ENCODE results near the gene MRPL52.

GRCh38 chr14:22842211-22843122, 12.8 kb downstream of the MRPL52 start:
- TF ChIP-seq CTCF (IDR thresholded peaks at IDR 0.05), result no peak
- TF ChIP-seq POLR2A (IDR thresholded peaks at IDR 0.05), result no peak

Data from heart left ventricle (tissue), 13 donors.